HepG2 (cell line): ENCODE data around the gene CNPPD1. TPM values are rescaled to one million over a fixed set of nuclear protein-coding genes. Genes with fewer than 3 reads are reported as not detected.

Source experiments
- ATAC-seq: fragments of 200-7000 bp; cut with Tn5 transposase; 3 replicates; pipeline ENCODE4 v1.9.1; 2020; ENCODE audit warnings: mild to moderate bottlenecking, moderate library complexity
- BruUV-seq: library from RNA; stranded (reverse); fragments of 400-500 nt; replicated peaks from 2 replicates; lab custom pipeline; 2021; lab: Mats Ljungman, UMichigan
- CTCF ChIA-PET: fragments of 300-600 bp; formaldehyde crosslinking; extraction: SDS; loops from one replicate; lab custom pipeline; 2021; ENCODE audit warnings: low total read pairs, inconsistent platforms, low intra/inter-chr PET ratio; lab: Yijun Ruan, JAX
- POLR2A ChIA-PET: fragments of 350-600 bp; sonication (Branson Sonifier 250); formaldehyde crosslinking; loops from one replicate; lab custom pipeline; 2020; ENCODE audit warnings: antibody characterized with exemption, inconsistent platforms; lab: Yijun Ruan, JAX
- DNase-seq: peaks from one replicate; pipeline ENCODE4 v3.0.0-alpha.2; 2015; ENCODE audit warnings: low spot score
- FAIRE-seq: peaks from 3 replicates; lab custom pipeline; 2011; peaks lifted over from hg19 to GRCh38; lab: Jason Lieb, UNC
- H2AFZ ChIP-seq: one replicate; pipeline ENCODE4 v1.6.1; 2011; ENCODE audit warnings: low read length, inconsistent platforms
- H3K27ac ChIP-seq: fragments of 300-600 bp; 3 replicates; pipeline ENCODE4 v1.8.0; 2011; ENCODE audit warnings: mixed run types, mild to moderate bottlenecking, mixed read lengths, low read length, inconsistent platforms; ENCODE audit not compliant: insufficient read depth; ENCODE audit errors: extremely low read length
- H3K27me3 ChIP-seq, 2 experiments: fragments of 200-600 bp in 1 of 2; 2 replicates in 1 of 2; 3 replicates in 1 of 2; pipeline versions ENCODE4 v1.6.0 to v1.8.0; 2011; ENCODE audit warnings: low read length in 2 of 2, mild to moderate bottlenecking in 2 of 2, moderate library complexity in 2 of 2, inconsistent platforms in 1 of 2; ENCODE audit not compliant: insufficient read depth in 2 of 2, control insufficient read depth in 1 of 2
- H3K36me3 ChIP-seq, 2 experiments: fragments of 200-600 bp in 1 of 2; replicated peaks in 1 of 2; 2 replicates in 1 of 2; 3 replicates in 1 of 2; pipeline versions ENCODE4 v1.5.1 to v1.8.0; 2011; ENCODE audit warnings: low read length in 2 of 2, inconsistent platforms in 1 of 2; ENCODE audit not compliant: insufficient read depth in 2 of 2, control insufficient read depth in 1 of 2
- H3K4me1 ChIP-seq: 2 replicates; pipeline ENCODE4 v1.5.1; 2012; ENCODE audit warnings: low read length, inconsistent platforms; ENCODE audit not compliant: insufficient read depth
- H3K4me2 ChIP-seq: 2 replicates; pipeline ENCODE4 v1.6.0; 2011; ENCODE audit warnings: low read depth, low read length, inconsistent platforms
- H3K4me3 ChIP-seq, 3 experiments: fragments of 200-600 bp in 1 of 3; sonication (generic), shearing (Covaris generic) in 1 of 3; replicated peaks in 1 of 3; 2 replicates each; pipeline ENCODE4 v1.5.1; 2011 to 2016; ENCODE audit warnings: low read length in 3 of 3, inconsistent platforms in 2 of 3, low read depth in 2 of 3, mild to moderate bottlenecking in 2 of 3, control low read depth in 1 of 3, mixed read lengths in 1 of 3; ENCODE audit not compliant: insufficient read depth in 1 of 3
- H3K79me2 ChIP-seq: one replicate; pipeline ENCODE4 v1.6.1; 2011; ENCODE audit warnings: low read length, inconsistent platforms; ENCODE audit not compliant: insufficient read depth
- H3K9ac ChIP-seq: 2 replicates; pipeline ENCODE4 v1.6.0; 2011; ENCODE audit warnings: mild to moderate bottlenecking, low read depth, low read length, inconsistent platforms; ENCODE audit not compliant: insufficient read depth
- H3K9me3 ChIP-seq: 2 replicates; pipeline ENCODE4 v1.5.1; 2012; ENCODE audit warnings: mild to moderate bottlenecking, low read length
- H4K20me1 ChIP-seq: 2 replicates; pipeline ENCODE4 v1.6.0; 2011; ENCODE audit warnings: inconsistent platforms, mild to moderate bottlenecking, low read length, moderate library complexity; ENCODE audit not compliant: insufficient read depth
- CEBPB ChIP-seq: IDR thresholded peaks from 2 replicates; pipeline ENCODE4 v1.6.1; 2011; ENCODE audit warnings: low read depth, low read length, improper control_type of control experiment, borderline replicate concordance
- HDAC1 ChIP-seq: sonication (generic); formaldehyde crosslinking; IDR thresholded peaks from 2 replicates; pipeline ENCODE4 v1.5.1; 2020; ENCODE audit warnings: mild to moderate bottlenecking, missing genetic modification reagents
- HOXD1 ChIP-seq: sonication (generic); formaldehyde crosslinking; IDR thresholded peaks from 2 replicates; pipeline ENCODE4 v1.5.0; 2020; ENCODE audit warnings: missing genetic modification reagents
- NR3C1 ChIP-seq: sonication (generic); formaldehyde crosslinking; IDR thresholded peaks from 2 replicates; pipeline ENCODE4 v1.4.0; 2020; ENCODE audit warnings: missing genetic modification reagents
- RBM39 ChIP-seq: fragments of 200-400 bp; formaldehyde crosslinking; IDR thresholded peaks from one replicate; pipeline ENCODE4 v1.6.1; 2018; ENCODE audit warnings: antibody characterized with exemption, mild to moderate bottlenecking, low read depth, low read length; ENCODE audit not compliant: poor library complexity, severe bottlenecking
- SMARCE1 ChIP-seq: fragments of 450-650 bp; IDR thresholded peaks from 2 replicates; pipeline ENCODE4 v1.6.1; 2017; ENCODE audit warnings: borderline replicate concordance
- SP1 ChIP-seq, 2 experiments: fragments of 450-650 bp in 1 of 2; sonication (generic) in 1 of 2; formaldehyde crosslinking in 1 of 2; IDR thresholded peaks; 2 replicates each; pipeline versions ENCODE4 v1.4.0 to v1.6.1; 2016 to 2020; ENCODE audit warnings: missing genetic modification reagents in 1 of 2
- YEATS2 ChIP-seq: sonication (generic); formaldehyde crosslinking; IDR thresholded peaks from 2 replicates; pipeline ENCODE4 v1.4.0; 2020; ENCODE audit warnings: missing genetic modification reagents, borderline replicate concordance
- ZBTB8A ChIP-seq: sonication (generic); formaldehyde crosslinking; IDR thresholded peaks from 2 replicates; pipeline ENCODE4 v1.4.0; 2020; ENCODE audit warnings: mild to moderate bottlenecking, low read depth, missing genetic modification reagents, borderline replicate concordance
- ZFP90 ChIP-seq: sonication (generic); formaldehyde crosslinking; IDR thresholded peaks from 2 replicates; pipeline ENCODE4 v1.8.0; 2022; ENCODE audit warnings: missing genetic modification reagents, mild to moderate bottlenecking, inconsistent platforms, borderline replicate concordance
- ZNF256 ChIP-seq: sonication (generic); formaldehyde crosslinking; conservative IDR thresholded peaks from 2 replicates; pipeline ENCODE4 v1.4.0; 2020; ENCODE audit warnings: missing genetic modification reagents
- ZNF274 ChIP-seq: sonication (generic); formaldehyde crosslinking; IDR thresholded peaks from 2 replicates; pipeline ENCODE4 v1.5.1; 2020; ENCODE audit warnings: mild to moderate bottlenecking, missing genetic modification reagents
- ZNF343 ChIP-seq: sonication (generic); formaldehyde crosslinking; IDR thresholded peaks from 2 replicates; pipeline ENCODE4 v1.4.0; 2020; ENCODE audit warnings: mild to moderate bottlenecking, missing genetic modification reagents
- ZNF670 ChIP-seq: sonication (generic); formaldehyde crosslinking; IDR thresholded peaks from 2 replicates; pipeline ENCODE4 v1.8.0; 2022; ENCODE audit warnings: mild to moderate bottlenecking, missing genetic modification reagents, borderline replicate concordance
- ZNF772 ChIP-seq: sonication (generic); formaldehyde crosslinking; IDR thresholded peaks from 2 replicates; pipeline ENCODE4 v1.5.0; 2020; ENCODE audit warnings: mild to moderate bottlenecking, missing genetic modification reagents
- ZNF878 ChIP-seq: sonication (generic); formaldehyde crosslinking; IDR thresholded peaks from 2 replicates; pipeline ENCODE4 v1.8.1; 2023; ENCODE audit warnings: mild to moderate bottlenecking, missing genetic modification reagents, moderate library complexity
- ZSCAN20 ChIP-seq: sonication (generic); formaldehyde crosslinking; IDR thresholded peaks from 2 replicates; pipeline ENCODE4 v1.4.0; 2020; ENCODE audit warnings: missing genetic modification reagents, mild to moderate bottlenecking, borderline replicate concordance
- WGBS: methylation state at CpG from one replicate; pipeline ENCODE4 v1.1.6; 2017; ENCODE audit warnings: low lambda C conversion rate; 5-methylcytosine and 5-hydroxymethylcytosine counted together
- in situ Hi-C: cut with HindIII; loops from 2 replicates; pipeline ENCODE4 v1.10.0; 2017; ENCODE audit warnings: low pct_unique_long_range_greater_than_20kb; ENCODE audit not compliant: extremely low pct_ligation_motif_present
- intact Hi-C: fragments of 100-400 bp; cut with micrococcal nuclease; formaldehyde crosslinking; loops from one replicate; pipeline ENCODE4 v1.10.0; 2022; ENCODE audit not compliant: unreplicated experiment
- polyA plus RNA-seq, 8 experiments: library from polyadenylated mRNA; depleted of rRNA in 3 of 8; stranded (reverse) in 7 of 8; unstranded in 1 of 8; fragments of >200 nt; fragmentation: Illumina TruSeq in 4 of 8; extraction: Trizol in 4 of 8; gene quantifications; 2 replicates each; pipeline versions ENCODE4 v1.2.1 to v1.2.3, GENCODE V29; 2011 to 2016; ENCODE audit warnings: low read depth in 4 of 8, missing spikeins in 1 of 8, mixed read lengths in 1 of 8; ENCODE audit not compliant: insufficient read depth in 1 of 8
- total RNA-seq, 5 experiments: library from RNA; depleted of rRNA; stranded (reverse); fragments of >200 nt; fragmentation: Illumina TruSeq; extraction: Trizol; gene quantifications; 2 replicates each; pipeline ENCODE4 v1.2.3, GENCODE V29; 2016; ENCODE audit warnings: low read depth in 1 of 5
- TF ChIP-seq, protein P1 (sequence below): sonication (generic); formaldehyde crosslinking; IDR thresholded peaks from 2 replicates; pipeline ENCODE4 v1.5.0; 2020; ENCODE audit warnings: missing genetic modification reagents
- TF ChIP-seq, protein P2 (sequence below): IDR thresholded peaks from 2 replicates; pipeline ENCODE4 v1.6.1; 2016; ENCODE audit warnings: low read depth, control low read depth
- TF ChIP-seq, protein P3 (sequence below): sonication (generic); formaldehyde crosslinking; IDR thresholded peaks from 2 replicates; pipeline ENCODE4 v1.4.0; 2020; ENCODE audit warnings: missing genetic modification reagents, mild to moderate bottlenecking, borderline replicate concordance

CNPPD1 gene
- total and polyA plus RNA-seq, 2 of the 13 experiments (the other 11 are each of a cell fraction or from before 2014, with no cell fraction given): 35.5 to 49.4 TPM

DNA sequence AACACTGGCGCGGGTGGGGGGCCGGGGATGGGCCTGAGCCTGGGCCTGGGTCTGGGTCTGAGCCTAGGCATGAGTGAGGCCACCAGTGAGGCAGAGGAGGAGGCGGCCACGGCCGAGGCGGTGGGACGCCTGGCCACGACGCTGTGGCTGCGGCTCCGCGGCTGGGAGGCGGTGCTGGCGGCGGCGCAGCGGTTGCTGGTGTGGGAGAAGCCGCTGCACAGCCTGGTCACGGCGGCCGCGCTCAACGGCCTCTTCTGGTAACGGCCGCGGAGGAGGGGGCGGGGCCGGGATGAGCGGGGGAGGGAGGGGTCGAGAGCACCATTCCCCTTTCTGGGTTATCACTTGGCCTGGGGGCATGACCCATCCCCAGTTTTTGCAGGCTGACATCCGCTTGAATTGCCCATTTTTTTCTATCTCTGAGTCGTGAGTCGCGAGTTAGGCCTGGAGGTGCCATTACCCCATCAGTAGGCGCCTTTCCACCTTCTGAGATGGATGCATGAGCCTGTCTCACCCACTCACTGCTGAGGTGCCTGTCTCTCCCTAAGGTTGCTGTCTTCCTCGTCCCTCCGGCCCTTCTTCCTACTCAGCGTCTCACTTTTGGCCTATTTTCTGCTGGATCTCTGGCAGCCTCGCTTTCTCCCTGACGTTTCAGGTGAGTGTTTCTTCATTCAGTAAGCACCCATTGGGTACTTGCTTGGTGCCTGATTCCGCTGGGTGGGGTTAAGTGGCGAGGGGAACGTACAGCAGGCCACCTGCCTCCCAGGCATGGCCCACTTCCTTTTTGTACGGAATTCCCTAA lies 1.9 kb upstream of the CNPPD1 start:
- H3K27me3 ChIP-seq: no peaks in the 10 kb centered on the region; a peak in 1 of 5 replicates
- H3K9ac ChIP-seq: peak overlapping the region; percentile 82
- H4K20me1 ChIP-seq: no peaks in the 10 kb centered on the region
- ChIA-PET CTCF (interaction anchor here (1.7 kb wide), 1 partner anchor 18 kb away, joined by 4 read pairs; the partner anchor contains the start of gene NHEJ1), POLR2A (interaction anchor here (1.3 to 10.4 kb wide), 3 partner anchors 21 to 30 kb away, joined by 3 to 227 read pairs (median 6); partner anchors contain the start of gene ZFAND2B)
- H3K4me3 ChIP-seq: peak overlapping the region; percentile 72 to 87 (median 79)
- peak overlapping the region; percentile 100 for H3K4me2 ChIP-seq
- no peak overlapping the region for H2AFZ ChIP-seq
- BruUV-seq: no TSS peak
- intact Hi-C loops (no loop called here), in situ Hi-C loops (no loop called here)
- FAIRE-seq (no peak), ATAC-seq (peak; percentile 1), DNase-seq (no peak)
- H3K9me3 ChIP-seq: no peaks in the 10 kb centered on the region
- H3K4me1 ChIP-seq: peaks cover 37% of the 10 kb centered on the region
- H3K79me2 ChIP-seq: peaks cover 26% of the 10 kb centered on the region
- H3K36me3 ChIP-seq: peaks cover 31 to 57% of the 10 kb centered on the region in 2 experiments
- H3K27ac ChIP-seq: peak overlapping the region; percentile 90
- 8% methylated on average over 32 of the region's 45 CpGs for WGBS
- TF ChIP-seq NR3C1 (CRISPR knock-in tag): no peak
- no peak for TF ChIP-seq ZFP90 (CRISPR knock-in tag)
- no peak for TF ChIP-seq SMARCE1
- TF ChIP-seq ZNF274: no peak
- TF ChIP-seq ZNF772 (CRISPR knock-in tag): peak; percentile 10; the same call in 1 of the 2 replicates
- TF ChIP-seq SP1 (IDR thresholded peaks at IDR 0.05): no peak
- TF ChIP-seq SP1 (CRISPR knock-in tag; IDR thresholded peaks at IDR 0.05): 0 out of 2 replicates have a peak, but pooled peaks have one; percentile 7
- no peak for TF ChIP-seq ZNF343
- no peak for TF ChIP-seq ZNF878
- TF ChIP-seq, protein P1, sequence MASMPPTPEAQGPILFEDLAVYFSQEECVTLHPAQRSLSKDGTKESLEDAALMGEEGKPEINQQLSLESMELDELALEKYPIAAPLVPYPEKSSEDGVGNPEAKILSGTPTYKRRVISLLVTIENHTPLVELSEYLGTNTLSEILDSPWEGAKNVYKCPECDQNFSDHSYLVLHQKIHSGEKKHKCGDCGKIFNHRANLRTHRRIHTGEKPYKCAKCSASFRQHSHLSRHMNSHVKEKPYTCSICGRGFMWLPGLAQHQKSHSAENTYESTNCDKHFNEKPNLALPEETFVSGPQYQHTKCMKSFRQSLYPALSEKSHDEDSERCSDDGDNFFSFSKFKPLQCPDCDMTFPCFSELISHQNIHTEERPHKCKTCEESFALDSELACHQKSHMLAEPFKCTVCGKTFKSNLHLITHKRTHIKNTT: no peak
- no peak for TF ChIP-seq CEBPB
- no peak for TF ChIP-seq ZBTB8A (CRISPR knock-in tag)
- peak; percentile 2; the same call in 1 of the 2 replicates for TF ChIP-seq HDAC1 (CRISPR knock-in tag)
- TF ChIP-seq, protein P2, sequence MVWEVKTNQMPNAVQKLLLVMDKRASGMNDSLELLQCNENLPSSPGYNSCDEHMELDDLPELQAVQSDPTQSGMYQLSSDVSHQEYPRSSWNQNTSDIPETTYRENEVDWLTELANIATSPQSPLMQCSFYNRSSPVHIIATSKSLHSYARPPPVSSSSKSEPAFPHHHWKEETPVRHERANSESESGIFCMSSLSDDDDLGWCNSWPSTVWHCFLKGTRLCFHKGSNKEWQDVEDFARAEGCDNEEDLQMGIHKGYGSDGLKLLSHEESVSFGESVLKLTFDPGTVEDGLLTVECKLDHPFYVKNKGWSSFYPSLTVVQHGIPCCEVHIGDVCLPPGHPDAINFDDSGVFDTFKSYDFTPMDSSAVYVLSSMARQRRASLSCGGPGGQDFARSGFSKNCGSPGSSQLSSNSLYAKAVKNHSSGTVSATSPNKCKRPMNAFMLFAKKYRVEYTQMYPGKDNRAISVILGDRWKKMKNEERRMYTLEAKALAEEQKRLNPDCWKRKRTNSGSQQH (CRISPR knock-in tag): no peak; the same call in 1 of the 2 replicates
- TF ChIP-seq ZNF256: no peak
- TF ChIP-seq ZSCAN20 (CRISPR knock-in tag): no peak
- TF ChIP-seq RBM39: peak; percentile 7
- TF ChIP-seq, protein P3, sequence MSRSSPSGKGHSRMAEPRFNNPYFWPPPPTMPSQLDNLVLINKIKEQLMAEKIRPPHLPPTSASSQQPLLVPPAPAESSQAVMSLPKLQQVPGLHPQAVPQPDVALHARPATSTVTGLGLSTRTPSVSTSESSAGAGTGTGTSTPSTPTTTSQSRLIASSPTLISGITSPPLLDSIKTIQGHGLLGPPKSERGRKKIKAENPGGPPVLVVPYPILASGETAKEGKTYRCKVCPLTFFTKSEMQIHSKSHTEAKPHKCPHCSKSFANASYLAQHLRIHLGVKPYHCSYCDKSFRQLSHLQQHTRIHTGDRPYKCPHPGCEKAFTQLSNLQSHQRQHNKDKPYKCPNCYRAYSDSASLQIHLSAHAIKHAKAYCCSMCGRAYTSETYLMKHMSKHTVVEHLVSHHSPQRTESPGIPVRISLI (CRISPR knock-in tag): 0 out of 2 replicates have a peak, but pooled peaks have one; percentile 8
- no peak for TF ChIP-seq ZNF670 (CRISPR knock-in tag)
- TF ChIP-seq HOXD1 (CRISPR knock-in tag): no peak; the same call in 1 of the 2 replicates
- no peak for TF ChIP-seq YEATS2 (CRISPR knock-in tag)
